Measurements from ENCODE around the gene ROR2.

DNA sequence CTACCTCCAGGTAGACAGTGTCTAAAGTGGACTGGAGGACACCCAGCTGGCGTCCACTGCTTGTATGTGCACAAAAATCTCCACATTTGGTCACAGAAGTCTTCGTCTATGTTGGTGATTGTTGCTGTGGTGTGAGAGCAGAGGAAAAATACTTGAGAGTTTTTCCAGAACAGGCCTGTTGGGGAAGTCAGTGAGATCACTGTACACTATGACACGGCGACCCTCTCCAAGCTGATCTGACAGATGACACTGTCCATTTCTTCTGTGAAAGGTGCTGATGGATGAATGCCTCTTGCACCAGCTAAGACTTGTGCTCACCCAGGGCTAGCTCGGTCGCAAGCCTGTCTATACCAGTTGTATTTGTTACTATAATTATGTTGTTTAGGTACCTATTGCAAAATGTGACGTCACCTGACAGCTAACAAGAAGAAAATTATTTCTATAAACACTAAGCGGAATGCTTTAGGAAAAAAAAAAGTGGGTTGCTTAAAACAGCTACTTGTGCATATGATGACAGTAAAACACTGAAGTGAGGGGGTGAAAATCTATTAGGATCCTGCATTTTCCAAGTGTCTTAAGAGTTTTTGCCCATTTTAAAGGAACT is 142.3 kb downstream of the ROR2 start:
- TF ChIP-seq SUZ12 (IDR thresholded peaks at IDR 0.05) (no peak), FOXA1 (IDR thresholded peaks at IDR 0.05) (no peak), TARDBP (IDR thresholded peaks at IDR 0.05) (no peak), FOXM1 (IDR thresholded peaks at IDR 0.05; ENCODE audit: borderline replicate concordance) (no peak), FOXK2 (IDR thresholded peaks at IDR 0.05) (no peak), CTBP1 (IDR thresholded peaks at IDR 0.05; ENCODE audit: borderline replicate concordance) (no peak), ELF4 (IDR thresholded peaks at IDR 0.05) (no peak)

Measured in HEK293T (cell line).